ENCODE measurements around the gene G6PD. TPM values are rescaled to one million over a fixed set of nuclear protein-coding genes. Genes with fewer than 3 reads are reported as not detected.

Gene G6PD
- total and polyA plus RNA-seq, 10 of the 15 experiments (the other 5 are each of a cell fraction or from before 2014, with no cell fraction given) = 1.6 to 62.5 (median 28.4) TPM

GRCh38 chrX:154595559-154596249 lies 49.1 kb upstream of the G6PD start:
- ChIA-PET CTCF (no interaction called here), SMC1A (ENCODE audit: uncharacterized antibody, unreplicated experiment) (no interaction called here), RAD21 (ENCODE audit: unreplicated experiment) (no interaction called here), POLR2A (no interaction called here)
- no peaks in the 10 kb centered on the region for H3K4me1 ChIP-seq (ENCODE audit: control insufficient read depth, insufficient read depth, low read length)
- WGBS (ENCODE audit: insufficient coverage, insufficient replicate concordance, low lambda C conversion rate, missing lambda C conversion rate) = 0% methylated on average over 2 of the region's 2 CpGs
- H3K9me3 ChIP-seq (replicated peaks; ENCODE audit: control insufficient read depth, insufficient read depth, low read length) = no peaks in the 10 kb centered on the region; the same call in 2 of the 3 replicates
- no peak overlapping the region for H3K4me2 ChIP-seq (ENCODE audit: control insufficient read depth, insufficient read depth)
- DNase-seq (ENCODE audit: low read depth, low spot score) (no peak), ATAC-seq (no peak), FAIRE-seq (no peak)
- H3K9ac ChIP-seq (ENCODE audit: control insufficient read depth, insufficient read depth, low read length) = no peak overlapping the region
- TF ChIP-seq EZH2 (IDR thresholded peaks at IDR 0.05; ENCODE audit: borderline replicate concordance, control insufficient read depth, low read depth, low read length) (no peak), BHLHE40 (IDR thresholded peaks at IDR 0.05; ENCODE audit: borderline replicate concordance in 1 of 2, low read depth in 2 of 2, low read length in 1 of 2) (no peak), EED (IDR thresholded peaks at IDR 0.05; ENCODE audit: low read depth) (no peak), MEF2B (IDR thresholded peaks at IDR 0.05; ENCODE audit: partially characterized antibody, poor library complexity, severe bottlenecking) (no peak), NR2C2 (IDR thresholded peaks at IDR 0.05; ENCODE audit: borderline replicate concordance, control insufficient read depth, insufficient read length, low read depth) (no peak), ASH2L (IDR thresholded peaks at IDR 0.05; ENCODE audit: borderline replicate concordance, low read depth) (no peak), SMAD5 (IDR thresholded peaks at IDR 0.05; ENCODE audit: low read depth) (no peak), ZZZ3 (IDR thresholded peaks at IDR 0.05; ENCODE audit: control insufficient read depth, insufficient read length, low read depth) (no peak), MTA2 (IDR thresholded peaks at IDR 0.05; ENCODE audit: low read depth) (no peak), CBX3 (IDR thresholded peaks at IDR 0.05; ENCODE audit: borderline replicate concordance, low read depth) (no peak), E2F4 (IDR thresholded peaks at IDR 0.05; ENCODE audit: low read depth, low read length) (no peak)
- TF ChIP-seq, protein P1, sequence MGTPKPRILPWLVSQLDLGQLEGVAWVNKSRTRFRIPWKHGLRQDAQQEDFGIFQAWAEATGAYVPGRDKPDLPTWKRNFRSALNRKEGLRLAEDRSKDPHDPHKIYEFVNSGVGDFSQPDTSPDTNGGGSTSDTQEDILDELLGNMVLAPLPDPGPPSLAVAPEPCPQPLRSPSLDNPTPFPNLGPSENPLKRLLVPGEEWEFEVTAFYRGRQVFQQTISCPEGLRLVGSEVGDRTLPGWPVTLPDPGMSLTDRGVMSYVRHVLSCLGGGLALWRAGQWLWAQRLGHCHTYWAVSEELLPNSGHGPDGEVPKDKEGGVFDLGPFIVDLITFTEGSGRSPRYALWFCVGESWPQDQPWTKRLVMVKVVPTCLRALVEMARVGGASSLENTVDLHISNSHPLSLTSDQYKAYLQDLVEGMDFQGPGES (IDR thresholded peaks at IDR 0.05) = no peak
- TF ChIP-seq, protein P2, sequence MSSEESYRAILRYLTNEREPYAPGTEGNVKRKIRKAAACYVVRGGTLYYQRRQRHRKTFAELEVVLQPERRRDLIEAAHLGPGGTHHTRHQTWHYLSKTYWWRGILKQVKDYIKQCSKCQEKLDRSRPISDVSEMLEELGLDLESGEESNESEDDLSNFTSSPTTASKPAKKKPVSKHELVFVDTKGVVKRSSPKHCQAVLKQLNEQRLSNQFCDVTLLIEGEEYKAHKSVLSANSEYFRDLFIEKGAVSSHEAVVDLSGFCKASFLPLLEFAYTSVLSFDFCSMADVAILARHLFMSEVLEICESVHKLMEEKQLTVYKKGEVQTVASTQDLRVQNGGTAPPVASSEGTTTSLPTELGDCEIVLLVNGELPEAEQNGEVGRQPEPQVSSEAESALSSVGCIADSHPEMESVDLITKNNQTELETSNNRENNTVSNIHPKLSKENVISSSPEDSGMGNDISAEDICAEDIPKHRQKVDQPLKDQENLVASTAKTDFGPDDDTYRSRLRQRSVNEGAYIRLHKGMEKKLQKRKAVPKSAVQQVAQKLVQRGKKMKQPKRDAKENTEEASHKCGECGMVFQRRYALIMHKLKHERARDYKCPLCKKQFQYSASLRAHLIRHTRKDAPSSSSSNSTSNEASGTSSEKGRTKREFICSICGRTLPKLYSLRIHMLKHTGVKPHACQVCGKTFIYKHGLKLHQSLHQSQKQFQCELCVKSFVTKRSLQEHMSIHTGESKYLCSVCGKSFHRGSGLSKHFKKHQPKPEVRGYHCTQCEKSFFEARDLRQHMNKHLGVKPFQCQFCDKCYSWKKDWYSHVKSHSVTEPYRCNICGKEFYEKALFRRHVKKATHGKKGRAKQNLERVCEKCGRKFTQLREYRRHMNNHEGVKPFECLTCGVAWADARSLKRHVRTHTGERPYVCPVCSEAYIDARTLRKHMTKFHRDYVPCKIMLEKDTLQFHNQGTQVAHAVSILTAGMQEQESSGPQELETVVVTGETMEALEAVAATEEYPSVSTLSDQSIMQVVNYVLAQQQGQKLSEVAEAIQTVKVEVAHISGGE (CRISPR knock-in tag; IDR thresholded peaks at IDR 0.05) = no peak
- in situ Hi-C loops (cut with MboI) (loop anchor here (25.0 kb wide), 1 partner anchor 142 kb away; no protein-coding TSS in a partner anchor), intact Hi-C loops (cut with micrococcal nuclease; ENCODE audit: unreplicated experiment) (no loop called here)
- no TSS peak for BruUV-seq (replicated peaks)
- H2AFZ ChIP-seq (ENCODE audit: control insufficient read depth, low read depth, low read length) = no peak overlapping the region
- no peaks in the 10 kb centered on the region for H4K20me1 ChIP-seq (ENCODE audit: control insufficient read depth, insufficient read depth)
- H3K27ac ChIP-seq (ENCODE audit: control insufficient read depth, insufficient read depth) = no peak overlapping the region
- H3K79me2 ChIP-seq (ENCODE audit: control insufficient read depth, insufficient read depth, low read length) = no peaks in the 10 kb centered on the region
- no peaks in the 10 kb centered on the region for H3K27me3 ChIP-seq (replicated peaks in 1 of 2; ENCODE audit: control insufficient read depth in 2 of 2, insufficient read depth in 2 of 2, low read length in 1 of 2)
- H3K4me3 ChIP-seq = no peak overlapping the region
- H3K36me3 ChIP-seq (ENCODE audit: control insufficient read depth in 2 of 2, insufficient read depth in 2 of 2, low read length in 1 of 2) = no peaks in the 10 kb centered on the region
